Activated naive CD8-positive, alpha-beta T cell treated with anti-CD3 and anti-CD28 coated beads, Interleukin-2, amount 50 U/mL, for 24 hours (primary cell): ENCODE measurements around the gene STK10.

Experiments used
- ATAC-seq: fragments of 150-1000 bp; cut with Tn5 transposase; one replicate; pipeline ENCODE4 v1.10.0; 2021
- DNase-seq: peaks from one replicate; pipeline ENCODE4 v3.0.0; 2021
- H3K27ac Mint-ChIP-seq: one replicate; pipeline ENCODE4 v1.8.0; 2021; ENCODE audit warnings: mild to moderate bottlenecking, mixed read lengths
- H3K27me3 Mint-ChIP-seq: one replicate; pipeline ENCODE4 v1.8.0; 2021; ENCODE audit warnings: mixed read lengths
- H3K36me3 Mint-ChIP-seq: one replicate; pipeline ENCODE4 v1.8.0; 2021; ENCODE audit warnings: low read depth, mixed read lengths
- H3K4me1 Mint-ChIP-seq: one replicate; pipeline ENCODE4 v1.8.0; 2021; ENCODE audit warnings: mixed read lengths
- H3K4me3 Mint-ChIP-seq: one replicate; pipeline ENCODE4 v1.8.0; 2021; ENCODE audit warnings: mild to moderate bottlenecking, moderate library complexity, mixed read lengths
- H3K9me3 Mint-ChIP-seq: one replicate; pipeline ENCODE4 v1.8.0; 2021; ENCODE audit warnings: mixed read lengths

The STK10 gene

DNA sequence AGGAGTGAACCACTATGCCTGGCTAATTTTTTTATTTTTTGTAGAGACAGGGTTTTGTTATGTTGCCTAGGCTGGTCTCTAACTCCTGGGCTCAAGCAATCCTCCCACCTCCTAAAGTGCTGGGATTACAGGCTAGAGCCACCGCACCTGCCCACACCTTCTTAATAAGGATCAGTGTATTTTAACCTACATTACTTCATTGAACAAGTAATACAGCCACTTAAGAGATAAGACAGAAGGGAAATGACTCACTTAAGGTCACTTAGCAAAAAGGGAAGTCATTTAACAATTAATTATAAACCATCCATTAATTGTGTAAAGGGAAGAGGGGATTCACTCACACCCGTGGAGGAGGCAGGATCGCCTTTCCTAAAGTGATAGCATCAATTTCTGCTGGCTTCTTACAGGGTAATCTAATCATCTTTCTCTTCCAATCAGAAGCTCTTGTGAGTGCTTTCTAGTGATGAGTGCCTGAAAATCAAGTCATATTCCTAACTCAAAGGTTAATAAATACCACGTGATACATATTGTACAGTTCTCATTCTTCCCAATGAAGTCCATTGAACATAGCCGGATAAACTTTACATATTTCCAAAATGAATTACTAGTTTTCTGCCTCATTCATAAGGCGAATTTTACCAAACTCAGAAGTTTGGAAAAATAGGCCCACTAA, 185.0 kb downstream of the STK10 start:
- H3K27me3 Mint-ChIP-seq: no peaks in the 10 kb centered on the region
- peaks cover 39% of the 10 kb centered on the region for H3K36me3 Mint-ChIP-seq
- peak overlapping the region; percentile 96 for H3K4me3 Mint-ChIP-seq
- DNase-seq (no peak), ATAC-seq (no peak)
- no peaks in the 10 kb centered on the region for H3K9me3 Mint-ChIP-seq
- H3K4me1 Mint-ChIP-seq: peaks cover 76% of the 10 kb centered on the region
- H3K27ac Mint-ChIP-seq: peak overlapping the region; percentile 80

DNA sequence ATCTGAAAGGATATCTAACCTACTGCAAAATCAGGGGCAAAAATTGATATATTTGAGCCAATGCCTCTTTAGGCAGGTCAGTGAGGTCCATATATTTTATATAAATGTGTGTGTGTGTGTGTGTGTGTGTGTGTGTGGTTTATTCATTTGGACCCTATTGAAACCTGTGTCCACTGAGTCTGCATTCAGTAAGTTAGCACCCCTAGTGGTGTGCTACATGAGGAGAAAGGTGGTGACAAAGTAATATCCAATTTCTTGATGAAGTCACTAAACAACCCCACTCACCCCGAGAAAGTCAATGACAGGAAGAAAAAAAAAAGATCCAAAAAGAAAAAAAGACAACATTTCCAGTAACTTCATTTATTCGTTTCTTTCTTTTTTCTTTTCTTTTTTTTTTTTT, 185.7 kb downstream of the STK10 start:
- H3K36me3 Mint-ChIP-seq: peaks cover 46% of the 10 kb centered on the region
- H3K27ac Mint-ChIP-seq: peak overlapping the region; percentile 80
- no peaks in the 10 kb centered on the region for H3K9me3 Mint-ChIP-seq
- ATAC-seq (no peak), DNase-seq (no peak)
- H3K27me3 Mint-ChIP-seq: no peaks in the 10 kb centered on the region
- H3K4me1 Mint-ChIP-seq: peaks cover 75% of the 10 kb centered on the region
- peak overlapping the region; percentile 26 for H3K4me3 Mint-ChIP-seq

DNA sequence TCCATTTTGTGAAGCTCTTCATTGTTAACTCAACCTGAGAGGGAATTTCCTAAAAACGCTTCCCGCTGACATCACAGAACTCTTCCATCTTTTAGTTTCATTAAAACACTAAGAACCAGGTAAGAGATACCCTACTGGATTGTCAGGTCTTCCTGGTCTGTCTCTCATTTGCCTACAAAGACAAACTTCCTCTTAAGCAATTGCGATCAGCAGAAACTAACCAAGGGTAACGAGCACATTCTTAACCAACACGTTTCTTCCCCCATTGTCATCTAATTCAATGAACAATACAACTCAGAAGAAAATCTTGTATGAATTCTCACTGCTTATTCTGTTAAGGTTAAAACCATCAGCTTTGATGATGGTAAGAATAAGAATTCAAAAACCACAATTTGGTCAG, 188.1 kb downstream of the STK10 start:
- peaks cover 84% of the 10 kb centered on the region for H3K4me1 Mint-ChIP-seq
- no peak overlapping the region for H3K4me3 Mint-ChIP-seq
- peak overlapping the region; percentile 53 for H3K27ac Mint-ChIP-seq
- H3K36me3 Mint-ChIP-seq: peaks cover 54% of the 10 kb centered on the region
- DNase-seq (no peak), ATAC-seq (no peak)
- H3K27me3 Mint-ChIP-seq: no peaks in the 10 kb centered on the region
- H3K9me3 Mint-ChIP-seq: no peaks in the 10 kb centered on the region

DNA sequence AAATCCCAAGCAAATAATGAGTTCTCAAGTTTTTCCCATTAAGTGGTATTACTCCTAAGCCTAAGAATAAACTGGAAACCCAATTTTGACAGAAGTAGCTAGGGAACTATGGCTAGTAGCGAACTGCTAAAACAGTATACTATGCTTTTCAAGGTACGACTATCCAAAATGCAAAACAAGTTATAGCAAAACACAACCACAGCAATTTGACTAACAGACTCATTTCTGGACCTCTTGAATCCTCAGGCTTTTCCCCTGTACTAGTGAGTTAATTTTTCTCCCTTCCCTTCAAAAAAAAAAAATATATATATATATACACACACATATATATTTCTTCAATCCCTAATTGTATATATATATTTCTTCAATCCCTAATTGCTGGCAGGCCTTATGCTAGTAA, 188.9 kb downstream of the STK10 start:
- ATAC-seq (no peak), DNase-seq (no peak)
- H3K27ac Mint-ChIP-seq: no peak overlapping the region
- H3K9me3 Mint-ChIP-seq: no peaks in the 10 kb centered on the region
- peaks cover 84% of the 10 kb centered on the region for H3K4me1 Mint-ChIP-seq
- peaks cover 52% of the 10 kb centered on the region for H3K36me3 Mint-ChIP-seq
- H3K4me3 Mint-ChIP-seq: no peak overlapping the region
- no peaks in the 10 kb centered on the region for H3K27me3 Mint-ChIP-seq

DNA sequence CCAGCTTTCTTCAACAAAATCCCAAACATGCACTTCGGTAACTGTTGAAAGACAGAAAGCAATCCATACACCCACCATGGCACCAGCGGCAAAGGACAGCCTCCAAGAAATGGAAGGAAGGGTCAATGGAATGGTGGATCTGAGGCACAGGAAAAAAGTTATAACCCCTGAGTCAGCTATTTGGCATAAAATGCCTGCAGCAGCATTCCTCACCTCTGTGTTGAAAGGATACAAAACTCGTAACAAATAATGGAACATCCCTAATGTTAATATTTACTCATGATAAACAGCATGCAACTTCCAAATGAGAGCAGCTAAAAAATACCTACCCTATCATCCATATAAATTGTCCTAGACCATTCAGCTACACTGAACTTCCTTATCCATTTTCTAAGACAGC, 191.0 kb downstream of the STK10 start:
- H3K27ac Mint-ChIP-seq: no peak overlapping the region
- ATAC-seq (no peak), DNase-seq (no peak)
- no peak overlapping the region for H3K4me3 Mint-ChIP-seq
- no peaks in the 10 kb centered on the region for H3K27me3 Mint-ChIP-seq
- no peaks in the 10 kb centered on the region for H3K9me3 Mint-ChIP-seq
- H3K4me1 Mint-ChIP-seq: peaks cover 75% of the 10 kb centered on the region
- H3K36me3 Mint-ChIP-seq: peaks cover 60% of the 10 kb centered on the region

DNA sequence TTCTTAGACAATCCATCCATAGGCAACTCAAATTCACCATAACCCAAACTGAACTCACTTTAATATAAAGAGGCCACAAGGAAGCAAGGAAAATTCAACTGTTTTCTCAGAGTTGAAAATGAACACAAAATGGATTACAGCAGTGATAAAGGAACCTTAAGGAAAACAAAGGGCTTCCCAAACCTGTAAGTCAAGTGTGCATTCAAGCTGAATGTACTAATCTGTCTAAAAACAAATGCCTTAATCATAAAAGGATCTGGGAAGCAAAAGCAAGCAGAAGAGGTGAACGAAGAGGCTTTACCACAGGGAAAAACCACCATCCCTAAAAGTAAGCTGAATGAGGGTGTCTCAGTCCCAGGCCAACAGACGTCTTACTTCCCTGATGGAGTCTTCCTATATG, 195.2 kb downstream of the STK10 start:
- H3K4me3 Mint-ChIP-seq: no peak overlapping the region

DNA sequence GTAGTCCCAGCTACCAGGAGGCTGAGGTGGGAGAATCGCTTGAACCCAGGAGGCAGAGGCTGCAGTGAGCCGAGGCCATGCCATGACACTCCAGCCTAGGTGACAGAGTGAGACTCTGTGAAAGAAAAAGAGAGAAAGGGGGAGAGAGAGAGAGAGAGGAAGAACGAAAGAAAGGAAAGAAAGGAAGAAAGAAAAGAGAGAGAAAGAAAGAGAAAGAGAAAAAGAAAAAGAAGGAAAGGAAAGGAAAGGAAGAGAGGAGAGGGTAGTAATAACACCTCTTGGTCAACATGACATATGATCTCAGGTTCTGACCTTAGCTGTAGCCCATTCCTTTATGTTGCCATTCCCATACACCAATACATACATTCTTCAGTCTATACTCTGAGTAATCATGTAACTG, 195.7 kb downstream of the STK10 start:
- Mint-ChIP-seq H3K4me1 (peaks cover 71% of the 10 kb centered on the region), H3K9me3 (no peaks in the 10 kb centered on the region)

More for the DNA sequence above, 195.2 kb downstream of the STK10 start:
- no peaks in the 10 kb centered on the region for H3K27me3 Mint-ChIP-seq
- peaks cover 65% of the 10 kb centered on the region for H3K36me3 Mint-ChIP-seq
- H3K27ac Mint-ChIP-seq: no peak overlapping the region
- no peaks in the 10 kb centered on the region for H3K9me3 Mint-ChIP-seq
- DNase-seq (no peak), ATAC-seq (no peak)
- H3K4me1 Mint-ChIP-seq: peaks cover 73% of the 10 kb centered on the region

More for the DNA sequence above, 195.7 kb downstream of the STK10 start:
- Mint-ChIP-seq H3K4me3 (no peak overlapping the region), H3K27me3 (no peaks in the 10 kb centered on the region), H3K36me3 (peaks cover 64% of the 10 kb centered on the region), H3K27ac (no peak overlapping the region)
- no peak for DNase-seq
- no peak for ATAC-seq
